H1 (cell line): ENCODE measurements around the gene AGPAT4. TPM values are rescaled to one million over a fixed set of nuclear protein-coding genes. Genes with fewer than 3 reads are reported as not detected.

Experiments used
- CTCF ChIA-PET: fragments of 300-600 bp; sonication (Branson Sonifier 250); formaldehyde crosslinking; loops from one replicate; lab custom pipeline; 2021; ENCODE audit not compliant: partially characterized antibody; lab: Charles Lee
- POLR2A ChIA-PET: fragments of 300-600 bp; sonication (Branson Sonifier 250); formaldehyde crosslinking; loops from one replicate; lab custom pipeline; 2021; ENCODE audit warnings: inconsistent platforms; ENCODE audit not compliant: partially characterized antibody; lab: Charles Lee
- DNase-seq, 2 experiments: peaks; one replicate each; pipeline versions ENCODE4 v3.0.0 to v3.0.0-alpha.2; 2010 to 2022; ENCODE audit warnings: low spot score in 2 of 2, low read depth in 1 of 2, mixed read lengths in 1 of 2
- FAIRE-seq: peaks from 2 replicates; lab custom pipeline; 2011; peaks lifted over from hg19 to GRCh38; lab: Jason Lieb, UNC
- H2AFZ ChIP-seq: 2 replicates; pipeline ENCODE4 v1.8.1; 2012; ENCODE audit warnings: low read length, inconsistent platforms
- H2AK5ac ChIP-seq: 2 replicates; pipeline ENCODE4 v1.6.1; 2013; ENCODE audit warnings: low read depth, low read length
- H2BK120ac ChIP-seq: replicated peaks from 2 replicates; pipeline ENCODE3; 2013; ENCODE audit warnings: low read depth, low read length, inconsistent platforms
- H2BK12ac ChIP-seq: 2 replicates; pipeline ENCODE4 v1.6.1; 2013; ENCODE audit warnings: low read depth, low read length
- H2BK15ac ChIP-seq: 2 replicates; pipeline ENCODE4 v1.6.1; 2013; ENCODE audit warnings: low read length
- H2BK20ac ChIP-seq: 2 replicates; pipeline ENCODE4 v1.6.1; 2013; ENCODE audit warnings: low read length
- H2BK5ac ChIP-seq: 2 replicates; pipeline ENCODE4 v1.6.1; 2013; ENCODE audit warnings: low read depth, low read length
- H3K14ac ChIP-seq: 2 replicates; pipeline ENCODE4 v1.6.1; 2013; ENCODE audit warnings: inconsistent platforms; ENCODE audit not compliant: insufficient read length
- H3K18ac ChIP-seq: 2 replicates; pipeline ENCODE4 v1.6.1; 2013; ENCODE audit warnings: low read length; ENCODE audit errors: extremely low read depth
- H3K23ac ChIP-seq: 2 replicates; pipeline ENCODE4 v1.6.1; 2013; ENCODE audit warnings: inconsistent platforms; ENCODE audit not compliant: insufficient read length
- H3K23me2 ChIP-seq: 2 replicates; pipeline ENCODE4 v1.6.1; 2013; ENCODE audit warnings: low read depth, low read length
- H3K27ac ChIP-seq: 2 replicates; pipeline ENCODE4 v1.6.1; 2011; ENCODE audit warnings: low read depth, low read length, inconsistent platforms
- H3K27me3 ChIP-seq, 4 experiments: replicated peaks in 1 of 4; 1 replicate in 1 of 4; 2 replicates in 3 of 4; pipeline versions ENCODE4 v1.6.1 to v1.8.1; 2011 to 2013; ENCODE audit warnings: low read length in 3 of 4, mild to moderate bottlenecking in 3 of 4, inconsistent platforms in 2 of 4, mixed read lengths in 2 of 4, moderate library complexity in 1 of 4; ENCODE audit not compliant: control insufficient read depth in 3 of 4, insufficient read depth in 3 of 4; ENCODE audit errors: extremely low read depth in 1 of 4
- H3K36me3 ChIP-seq, 4 experiments: 2 replicates each; pipeline versions ENCODE4 v1.6.1 to v1.8.1; 2011 to 2013; ENCODE audit warnings: mild to moderate bottlenecking in 4 of 4, low read length in 3 of 4, moderate library complexity in 2 of 4, control low read depth in 1 of 4, inconsistent platforms in 1 of 4; ENCODE audit not compliant: insufficient read depth in 4 of 4, control insufficient read depth in 2 of 4
- H3K4ac ChIP-seq: replicated peaks from 2 replicates; pipeline ENCODE3; 2013; ENCODE audit warnings: low read length, low read depth, mixed read lengths, inconsistent platforms; ENCODE audit not compliant: insufficient read length
- H3K4me1 ChIP-seq, 4 experiments: replicated peaks in 1 of 4; 1 replicate in 1 of 4; 2 replicates in 3 of 4; pipeline versions ENCODE4 v1.6.1 to v1.8.1; 2011 to 2013; ENCODE audit warnings: low read length in 3 of 4, inconsistent platforms in 2 of 4, mixed read lengths in 1 of 4; ENCODE audit not compliant: insufficient read depth in 4 of 4, control insufficient read depth in 3 of 4
- H3K4me2 ChIP-seq, 2 experiments: 2 replicates each; pipeline versions ENCODE4 v1.6.1 to v1.8.1; 2011 to 2013; ENCODE audit warnings: low read depth in 2 of 2, low read length in 2 of 2, control low read depth in 1 of 2, inconsistent platforms in 1 of 2, mild to moderate bottlenecking in 1 of 2; ENCODE audit not compliant: insufficient read depth in 1 of 2
- H3K4me3 ChIP-seq, 4 experiments: fragments of 200-600, 300-600 bp in 1 of 4; sonication (generic), shearing (Covaris generic), sonication (Bioruptor Twin) in 1 of 4; 2 replicates each; pipeline versions ENCODE4 v1.5.1 to v1.8.1; 2011 to 2016; ENCODE audit warnings: low read length in 4 of 4, low read depth in 3 of 4, control low read depth in 2 of 4, inconsistent platforms in 2 of 4, mild to moderate bottlenecking in 2 of 4, mixed read lengths in 1 of 4, moderate library complexity in 1 of 4; ENCODE audit not compliant: insufficient read depth in 2 of 4; ENCODE audit errors: extremely low read depth in 1 of 4
- H3K56ac ChIP-seq: replicated peaks from 2 replicates; pipeline ENCODE3; 2013; ENCODE audit warnings: low read depth, mild to moderate bottlenecking, mixed read lengths, low read length, inconsistent platforms; ENCODE audit not compliant: insufficient read length
- H3K79me1 ChIP-seq: 2 replicates; pipeline ENCODE4 v1.6.1; 2013; ENCODE audit warnings: low read depth, low read length, control low read depth
- H3K79me2 ChIP-seq, 2 experiments: 2 replicates each; pipeline versions ENCODE4 v1.6.1 to v1.8.1; 2012 to 2013; ENCODE audit warnings: low read length in 2 of 2, mild to moderate bottlenecking in 2 of 2, inconsistent platforms in 1 of 2; ENCODE audit not compliant: insufficient read depth in 2 of 2, control insufficient read depth in 1 of 2
- H3K9ac ChIP-seq, 4 experiments: replicated peaks in 1 of 4; 1 replicate in 1 of 4; 2 replicates in 3 of 4; pipeline versions ENCODE4 v1.6.1 to v1.8.1; 2011 to 2013; ENCODE audit warnings: low read depth in 3 of 4, low read length in 3 of 4, control low read depth in 2 of 4, mild to moderate bottlenecking in 2 of 4, moderate library complexity in 2 of 4, inconsistent platforms in 1 of 4; ENCODE audit errors: extremely low read depth in 1 of 4
- H3K9me3 ChIP-seq, 2 experiments: 2 replicates each; pipeline versions ENCODE4 v1.6.1 to v1.8.1; 2012 to 2013; ENCODE audit warnings: mild to moderate bottlenecking in 2 of 2, moderate library complexity in 2 of 2, control low read depth in 1 of 2, inconsistent platforms in 1 of 2, low read depth in 1 of 2, low read length in 1 of 2, mixed read lengths in 1 of 2; ENCODE audit not compliant: insufficient read depth in 2 of 2
- H4K20me1 ChIP-seq, 2 experiments: replicated peaks in 1 of 2; 2 replicates each; pipeline versions ENCODE3 to v1.8.1; 2011 to 2013; ENCODE audit warnings: inconsistent platforms in 2 of 2, low read length in 2 of 2, mild to moderate bottlenecking in 1 of 2; ENCODE audit not compliant: insufficient read depth in 2 of 2, control insufficient read depth in 1 of 2
- H4K5ac ChIP-seq: 2 replicates; pipeline ENCODE4 v1.6.1; 2013; ENCODE audit warnings: low read length, low read depth, mixed read lengths, inconsistent platforms; ENCODE audit not compliant: insufficient read length
- H4K8ac ChIP-seq: 2 replicates; pipeline ENCODE4 v1.8.0; 2013; ENCODE audit warnings: mild to moderate bottlenecking, moderate library complexity, low read length, inconsistent platforms; ENCODE audit not compliant: insufficient read depth; ENCODE audit errors: extremely low read depth
- H4K91ac ChIP-seq: replicated peaks from 2 replicates; pipeline ENCODE3; 2013; ENCODE audit warnings: low read length, mixed read lengths, inconsistent platforms; ENCODE audit not compliant: insufficient read length
- CBX5 ChIP-seq: fragments of 300-800, 300-1000 bp; sonication (generic); IDR thresholded peaks from 2 replicates; pipeline ENCODE4 v1.7.1; 2016; ENCODE audit warnings: antibody characterized with exemption, low read length, low read depth
- CHD1 ChIP-seq: IDR thresholded peaks from 2 replicates; pipeline ENCODE4 v1.6.1; 2012; ENCODE audit warnings: low read depth, low read length, improper control_type of control experiment
- E2F6 ChIP-seq: IDR thresholded peaks from 2 replicates; pipeline ENCODE4 v1.6.1; 2012; ENCODE audit warnings: inconsistent platforms
- EP300 ChIP-seq, 2 experiments: IDR thresholded peaks; 1 replicate in 1 of 2; 2 replicates in 1 of 2; pipeline ENCODE4 v1.6.1; 2011 to 2012; ENCODE audit warnings: low read depth in 2 of 2, low read length in 2 of 2, mild to moderate bottlenecking in 2 of 2, borderline replicate concordance in 1 of 2, inconsistent platforms in 1 of 2, moderate library complexity in 1 of 2
- EZH2 ChIP-seq: fragments of 200-600 bp; sonication (generic); IDR thresholded peaks from 2 replicates; pipeline ENCODE4 v1.7.1; 2012; ENCODE audit warnings: low read depth, mild to moderate bottlenecking, moderate library complexity, low read length, inconsistent platforms; ENCODE audit not compliant: severe bottlenecking
- POLR2AphosphoS5 ChIP-seq: IDR thresholded peaks from 2 replicates; pipeline ENCODE4 v1.6.1; 2011; ENCODE audit warnings: low read depth, low read length
- RAD21 ChIP-seq, 2 experiments: IDR thresholded peaks in 1 of 2; conservative IDR thresholded peaks in 1 of 2; 2 replicates each; pipeline ENCODE4 v1.6.1; 2011; ENCODE audit warnings: low read depth in 2 of 2, low read length in 2 of 2, improper control_type of control experiment in 1 of 2, inconsistent platforms in 1 of 2, mild to moderate bottlenecking in 1 of 2, moderate library complexity in 1 of 2
- RBBP5 ChIP-seq: IDR thresholded peaks from 2 replicates; pipeline ENCODE4 v1.7.1; 2012; ENCODE audit warnings: low read depth, mild to moderate bottlenecking, inconsistent platforms, low read length, moderate library complexity, borderline replicate concordance
- SRF ChIP-seq: IDR thresholded peaks from 2 replicates; pipeline ENCODE4 v1.6.1; 2011; ENCODE audit warnings: mild to moderate bottlenecking, low read depth, low read length, moderate library complexity
- TBP ChIP-seq: IDR thresholded peaks from 2 replicates; pipeline ENCODE4 v1.6.1; 2011; ENCODE audit warnings: low read depth, low read length, improper control_type of control experiment
- WGBS, 2 experiments: shearing (Covaris generic) in 1 of 2; methylation state at CpG; one replicate each; pipeline versions ENCODE4 v1.1.6 to v1.1.7; 2013 to 2015; ENCODE audit warnings: low lambda C conversion rate in 2 of 2, mixed read lengths in 2 of 2, inconsistent platforms in 1 of 2, low coverage in 1 of 2, missing lambda C conversion rate in 1 of 2; ENCODE audit not compliant: insufficient replicate concordance in 2 of 2, insufficient coverage in 1 of 2, insufficient read length in 1 of 2; ENCODE audit errors: extremely low coverage in 1 of 2, missing lambda C conversion rate in 1 of 2; 5-methylcytosine and 5-hydroxymethylcytosine counted together
- polyA plus RNA-seq, 7 experiments: library from polyadenylated mRNA; depleted of rRNA in 3 of 7; stranded (reverse) in 5 of 7; unstranded in 2 of 7; fragments of >200 nt in 5 of 7; fragments of 200-250 nt in 2 of 7; gene quantifications; 1 replicate in 5 of 7; 2 replicates in 1 of 7; 4 replicates in 1 of 7; pipeline versions ENCODE4 v1.2.1 to v1.2.3, GENCODE V29; 2011 to 2013; ENCODE audit warnings: missing spikeins in 2 of 7, mixed read lengths in 2 of 7
- total RNA-seq: library from RNA; stranded (reverse); fragmentation: NEBNext Ultra II Directional; extraction: Animal tissue kit (Norgen Biotek cat#: 25700); gene quantifications from 2 replicates; pipeline ENCODE4 v1.2.1, GENCODE V29; 2021

Gene AGPAT4
- total and polyA plus RNA-seq, 2 of the 8 experiments (the other 6 are each of a cell fraction or from before 2014, with no cell fraction given), result 13.5 to 23.8 TPM

- H2AFZ ChIP-seq, result no peak overlapping the region
- no peak overlapping the region for H3K9ac ChIP-seq
- H3K14ac ChIP-seq, result no peak overlapping the region
- H4K20me1 ChIP-seq, result peaks cover 0 to 5% of the 10 kb centered on the region in 2 experiments
- no peak overlapping the region for H3K18ac ChIP-seq
- H2BK12ac ChIP-seq, result no peak overlapping the region
- peaks cover 0 to 5% of the 10 kb centered on the region in 2 experiments; a peak in 2 of 4 replicates for H3K9me3 ChIP-seq
- H3K36me3 ChIP-seq, result peaks cover 2 to 27% (median 15%) of the 10 kb centered on the region in 4 experiments; a peak in 4 of 8 replicates
- H3K56ac ChIP-seq, result no peak overlapping the region
- no peak overlapping the region for H3K4me3 ChIP-seq
- CTCF ChIA-PET, result interaction anchor here (0.7 to 1.7 kb wide), 8 partner anchors 10 to 242 kb away, joined by 3 to 6 read pairs (median 4); no protein-coding TSS in a partner anchor
- H3K23me2 ChIP-seq, result no peaks in the 10 kb centered on the region
- no peak overlapping the region for H2BK5ac ChIP-seq
- no peak overlapping the region for H3K27ac ChIP-seq
- POLR2A ChIA-PET, result interaction anchor here (1.6 kb wide), 1 partner anchor 9 kb away, joined by 4 read pairs; no protein-coding TSS in a partner anchor
- no peak overlapping the region for H2BK120ac ChIP-seq
- H2AK5ac ChIP-seq, result no peak overlapping the region
- no peak overlapping the region for H3K23ac ChIP-seq
- H4K8ac ChIP-seq, result no peak overlapping the region
- H2BK15ac ChIP-seq, result no peak overlapping the region
- no peak for FAIRE-seq
- no peak overlapping the region for H4K91ac ChIP-seq
- H3K79me1 ChIP-seq, result no peaks in the 10 kb centered on the region
- no peak overlapping the region for H4K5ac ChIP-seq
- no peaks in the 10 kb centered on the region for H3K4me1 ChIP-seq
- DNase-seq, result no peak
- H3K79me2 ChIP-seq, result no peaks in the 10 kb centered on the region
- 91% methylated on average over 20 of the region's 23 CpGs; no CpG with 5 or more reads in 1 of the 2 experiments for WGBS, 2 experiments
- H2BK20ac ChIP-seq, result no peak overlapping the region
- no peaks in the 10 kb centered on the region for H3K27me3 ChIP-seq
- no peak overlapping the region for H3K4ac ChIP-seq
- no peak overlapping the region for H3K4me2 ChIP-seq
- TF ChIP-seq CBX5 (no peak), RBBP5 (no peak), E2F6 (no peak), TBP (no peak), EZH2 (no peak), SRF (no peak), CHD1 (no peak), RAD21 (IDR thresholded peaks at IDR 0.05 in 1 of 2, conservative IDR thresholded peaks at IDR 0.05 in 1 of 2; ENCODE audit: low read depth in 2 of 2, low read length in 2 of 2) (no peak), POLR2AphosphoS5 (no peak), EP300 (IDR thresholded peaks at IDR 0.05; ENCODE audit: borderline replicate concordance in 1 of 2, low read depth in 2 of 2, low read length in 2 of 2) (no peak)
These were observed 137.9 kb downstream of the AGPAT4 start for GRCh38 chr6:161135695-161136591.
